Superior temporal gyrus (tissue), 1 donor: ENCODE results near the gene TTC22.

Source experiments
- DNase-seq: peaks from one replicate; pipeline ENCODE4 v3.0.0-alpha.2; 2016; ENCODE audit errors: extremely low spot score

TTC22 gene

DNA sequence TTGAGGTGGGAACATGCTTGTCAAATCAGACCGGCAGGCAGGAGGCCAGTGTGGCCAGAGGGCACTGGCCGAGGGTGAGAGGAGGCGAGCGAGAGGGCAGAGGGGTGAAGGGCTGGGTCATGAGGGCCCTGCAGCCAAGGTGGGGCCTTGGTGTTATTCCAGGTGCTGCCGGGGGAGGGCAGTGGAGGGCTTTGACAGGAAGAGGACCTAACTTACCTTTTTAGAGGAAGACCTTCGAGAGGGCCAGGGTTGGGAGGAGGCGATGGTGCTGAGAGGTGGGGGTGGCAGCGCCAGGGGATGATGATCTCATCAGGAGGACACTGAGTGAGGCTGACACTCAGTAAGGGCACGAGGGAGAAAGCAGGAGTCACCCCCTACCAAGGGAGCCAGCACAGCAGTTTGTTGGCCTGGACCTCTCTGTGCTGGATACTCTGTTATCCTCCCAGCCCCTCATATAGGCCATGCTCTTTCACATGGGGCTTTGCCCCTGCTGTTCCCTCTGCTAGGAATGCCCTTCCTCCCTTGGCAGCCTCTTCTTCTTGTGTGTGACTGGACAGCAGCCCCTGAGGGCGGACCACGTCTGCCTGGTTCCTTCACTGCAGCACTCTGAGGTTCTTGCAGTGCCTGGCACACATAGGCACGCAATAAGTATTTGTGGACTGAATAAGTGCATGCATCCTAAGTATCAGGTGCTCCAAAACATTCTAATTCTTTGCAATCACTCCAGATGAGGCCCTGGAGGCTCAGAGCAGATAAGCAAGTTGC is 7.5 kb upstream of the TTC22 start:
- no peak for DNase-seq

DNA sequence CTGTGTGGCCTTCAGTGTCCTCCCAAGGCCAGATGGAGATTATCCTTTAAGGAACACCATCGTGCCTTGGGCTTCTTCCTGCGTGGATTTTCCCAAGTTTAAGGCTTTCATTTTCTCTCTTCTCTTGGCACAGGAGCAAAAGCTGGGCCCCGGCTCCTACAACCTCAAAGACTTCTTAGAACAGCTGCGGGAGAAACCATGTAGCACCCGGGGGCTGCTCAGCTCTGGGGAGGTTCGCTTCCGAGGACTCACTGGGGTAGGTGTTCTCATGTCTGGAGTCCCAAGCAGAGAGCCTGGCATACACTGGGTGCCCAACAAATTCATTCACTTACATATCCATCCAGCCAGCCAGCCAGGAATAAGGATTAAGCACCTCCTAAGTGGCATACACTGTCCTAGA is 6.6 kb upstream of the TTC22 start:
- no peak for DNase-seq

DNA sequence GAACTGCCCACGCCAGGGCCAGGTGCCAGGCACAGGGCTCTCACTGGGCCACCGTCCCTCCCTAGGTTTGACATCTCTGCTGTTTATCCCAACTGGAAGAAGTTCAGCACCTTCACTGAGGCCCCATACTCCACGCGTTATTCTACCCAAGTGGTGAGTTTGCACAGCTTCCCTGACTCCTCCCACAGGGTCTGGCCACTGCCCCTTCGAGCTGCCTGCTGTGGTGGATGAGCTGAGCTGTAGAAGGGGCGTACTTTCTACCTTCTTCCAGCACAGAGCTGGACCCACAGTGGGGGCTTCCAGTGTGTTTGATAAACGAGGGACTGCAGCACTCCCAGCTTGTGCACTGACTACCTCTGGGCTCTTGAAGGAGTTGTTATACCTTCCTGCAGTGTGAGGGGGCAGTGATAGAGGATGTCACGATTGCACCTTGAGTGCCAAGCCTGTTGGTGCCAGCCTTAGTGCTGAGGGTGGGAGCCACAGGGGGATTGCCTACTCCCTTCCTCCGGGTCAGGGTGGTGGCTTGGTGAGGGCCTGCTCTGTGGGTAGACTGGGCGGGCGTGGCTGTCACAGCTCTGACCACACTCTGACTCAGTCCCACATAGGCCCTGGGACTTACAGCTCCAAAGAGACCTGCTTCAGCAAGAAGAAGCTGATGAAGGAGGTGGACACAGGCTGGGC is 5.9 kb upstream of the TTC22 start:
- no peak for DNase-seq

DNA sequence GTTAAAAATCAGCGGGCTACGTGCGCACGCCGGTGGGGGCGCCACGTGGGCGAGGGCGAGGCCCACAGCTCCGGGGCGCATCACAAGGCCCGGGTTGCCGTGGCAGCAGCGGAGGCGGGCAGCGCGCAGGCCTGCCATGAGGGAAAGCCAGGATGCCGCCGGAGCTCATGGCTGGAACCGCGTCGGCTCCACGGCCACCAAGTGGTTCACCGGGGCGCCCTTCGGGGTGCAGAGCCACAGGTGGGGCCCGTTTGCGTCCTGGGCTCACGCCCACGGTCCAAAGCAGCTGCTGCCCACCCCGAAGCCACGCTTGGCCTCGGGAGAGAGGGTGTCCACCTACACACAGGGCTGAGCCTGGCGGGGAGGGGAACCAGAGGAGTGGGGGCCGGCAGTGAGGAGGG is 4.9 kb upstream of the TTC22 start:
- no peak for DNase-seq

DNA sequence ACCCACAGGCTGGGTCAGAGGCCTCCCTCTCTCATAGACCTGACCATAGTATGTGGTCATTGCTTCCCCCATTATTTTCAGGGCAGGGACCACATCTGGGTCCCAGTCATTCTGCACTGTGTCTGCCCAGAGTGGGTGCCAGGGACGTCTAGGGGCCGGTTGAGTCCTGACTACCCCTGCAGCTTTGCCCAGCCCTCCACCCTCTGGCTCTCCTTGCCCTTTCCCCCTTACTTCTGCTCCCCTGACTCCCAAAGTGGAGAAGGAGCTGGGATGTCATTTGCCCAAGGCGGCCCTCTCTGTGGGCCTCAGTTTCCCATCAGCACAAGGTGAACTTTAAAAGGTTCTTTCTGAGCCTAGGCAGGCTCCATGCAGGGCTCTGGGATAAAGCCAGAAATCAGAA is 4.3 kb upstream of the TTC22 start:
- no peak for DNase-seq

DNA sequence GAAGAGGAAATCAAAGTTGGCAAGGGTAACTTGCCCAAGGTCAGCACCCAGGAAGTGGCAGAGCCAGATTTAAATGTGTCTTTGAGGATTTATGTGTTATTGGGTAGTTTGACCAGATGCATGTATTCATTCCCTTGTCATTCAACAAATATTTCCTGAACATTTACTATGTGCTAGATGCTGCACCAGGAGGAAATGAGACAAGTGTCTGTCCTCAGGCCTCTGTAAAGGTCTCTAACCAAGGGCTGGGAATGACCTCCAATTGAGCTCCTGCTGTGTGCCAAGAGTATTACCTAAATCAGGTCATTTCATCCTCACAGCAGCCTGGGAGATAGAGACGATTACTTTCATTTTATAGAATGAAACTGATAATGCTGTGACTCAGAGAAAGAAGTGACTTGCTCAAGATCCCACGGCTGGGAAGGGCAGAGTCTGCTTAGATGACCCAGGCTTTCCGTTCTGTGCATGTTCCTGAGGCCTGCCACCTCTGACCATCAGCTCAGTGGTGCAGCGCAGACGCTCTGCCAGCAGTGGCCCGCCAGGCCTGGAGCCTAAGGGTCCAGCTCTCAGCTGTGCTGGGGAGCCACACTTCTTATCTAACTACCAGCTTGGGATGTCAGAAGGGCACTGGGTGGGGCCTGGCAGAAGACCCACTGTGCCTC is 3.5 kb upstream of the TTC22 start:
- no peak for DNase-seq

DNA sequence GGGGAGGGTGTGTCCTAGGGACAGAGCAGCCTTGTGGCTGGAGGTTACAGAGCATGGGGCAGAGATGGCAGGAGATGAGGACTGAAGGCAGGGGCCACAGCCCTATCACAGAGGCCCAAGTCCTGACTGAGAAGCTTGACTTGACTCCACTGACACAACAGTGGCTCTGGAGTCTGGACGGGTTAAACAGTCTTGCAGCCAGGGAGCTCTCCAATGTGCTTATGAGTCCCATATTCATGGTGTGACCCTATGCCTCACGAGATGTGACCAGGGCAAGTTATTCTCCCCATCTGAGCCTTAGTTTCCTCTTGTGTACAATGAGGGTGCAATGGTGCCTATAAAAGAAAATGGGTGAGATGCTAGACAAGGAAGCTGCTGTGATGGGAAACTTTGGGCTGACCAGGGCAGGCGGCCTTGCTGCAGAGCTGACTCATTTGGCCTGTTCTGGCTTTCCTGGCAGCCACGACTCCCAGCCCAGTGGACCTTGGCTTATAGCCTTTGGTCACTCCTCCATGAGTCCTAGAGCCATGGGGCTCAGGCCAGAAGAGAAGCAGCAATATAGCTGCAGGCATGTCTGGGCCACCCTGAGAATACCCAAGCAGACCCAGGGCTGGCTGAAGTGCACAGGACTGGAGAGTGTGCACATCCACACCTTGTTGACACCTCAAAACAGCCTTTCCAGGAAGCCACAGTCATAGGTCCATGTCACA is 2.8 kb upstream of the TTC22 start:
- no peak for DNase-seq

DNA sequence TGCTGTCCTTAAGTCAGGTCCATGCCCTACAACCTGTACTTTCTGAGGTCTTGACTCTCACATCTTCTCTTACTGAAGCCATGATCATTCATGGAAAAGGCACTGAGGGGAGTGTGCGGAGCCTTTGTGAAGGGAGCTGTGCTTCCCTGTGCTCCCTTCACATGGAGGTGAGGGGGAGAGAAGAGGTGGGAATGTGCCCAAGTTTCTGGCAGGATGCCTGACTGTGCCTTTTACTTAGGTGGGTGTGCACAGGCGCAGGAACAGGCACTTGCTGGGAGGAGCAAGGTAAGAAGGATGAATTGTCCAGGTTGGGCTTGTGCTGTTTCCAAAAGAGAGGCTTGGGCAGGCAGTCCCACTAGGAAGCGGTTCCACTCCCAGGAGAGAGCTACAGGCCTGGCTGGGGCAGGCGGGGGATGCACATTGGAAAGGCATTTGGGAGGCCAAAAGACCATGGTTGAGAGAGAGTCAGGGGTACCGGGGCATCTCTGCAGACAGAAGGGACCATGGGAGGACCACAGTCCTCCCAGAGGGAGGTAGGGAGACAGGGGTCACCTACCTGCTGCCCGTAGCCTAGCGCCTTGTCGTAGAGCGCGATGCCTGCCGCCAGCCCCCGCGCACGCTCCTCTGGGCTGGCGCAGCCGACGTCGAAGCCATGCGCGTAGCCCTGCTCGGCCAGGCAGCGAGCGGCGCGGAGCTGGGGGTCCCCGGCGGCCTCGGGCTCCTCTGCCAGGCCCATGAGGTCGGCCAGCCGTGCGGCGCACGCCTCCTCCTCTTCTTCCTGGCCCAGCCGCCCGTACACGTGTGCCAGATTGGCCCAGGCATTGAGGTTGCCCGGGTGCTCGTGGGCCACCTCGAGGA is 853 bp downstream of the TTC22 start:
- no peak for DNase-seq

DNA sequence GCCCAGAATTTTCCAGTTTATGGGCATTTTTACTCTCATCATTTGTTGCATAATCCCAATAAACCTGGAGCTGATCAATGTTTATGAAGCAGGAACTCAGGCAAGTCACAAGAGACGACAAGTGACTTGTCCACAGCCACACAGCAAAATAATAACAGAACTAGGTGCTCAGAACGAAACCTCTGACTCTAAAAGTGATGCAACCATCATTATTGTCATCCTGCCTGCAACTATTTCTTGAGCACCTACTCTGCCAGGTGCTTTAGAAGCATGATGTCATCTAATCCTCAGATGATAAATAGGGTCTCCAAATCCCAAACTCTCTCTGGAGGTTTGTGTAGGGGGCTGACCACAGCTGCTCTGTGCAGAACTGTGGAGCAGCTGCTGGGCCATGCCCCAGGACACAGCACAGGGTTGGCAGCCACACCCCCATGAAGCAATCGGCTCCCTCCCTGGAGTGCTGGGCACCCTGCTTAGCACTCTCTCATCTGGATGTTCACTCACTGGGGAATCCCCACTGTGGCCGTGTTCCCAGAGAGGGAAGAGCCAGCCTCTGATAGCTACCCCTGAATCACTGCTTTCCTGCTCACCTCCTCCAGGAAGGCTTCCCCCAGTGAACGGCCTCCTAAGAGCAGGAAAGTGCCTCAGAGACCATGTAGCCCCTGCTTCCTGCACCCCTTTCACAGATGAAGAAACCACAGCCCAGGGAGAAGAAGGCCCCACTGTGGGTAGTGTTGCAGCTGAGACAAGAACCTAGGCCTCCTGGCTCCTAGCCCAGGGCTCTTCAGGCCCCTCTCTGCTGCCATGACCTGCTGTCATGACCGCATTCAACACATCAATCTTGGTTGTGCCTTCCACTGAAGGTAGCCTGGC is 2.1 kb downstream of the TTC22 start:
- DNase-seq: no peak

GRCh38 chr1:54798206-54798605 is 2.9 kb downstream of the TTC22 start:
- no peak for DNase-seq

DNA sequence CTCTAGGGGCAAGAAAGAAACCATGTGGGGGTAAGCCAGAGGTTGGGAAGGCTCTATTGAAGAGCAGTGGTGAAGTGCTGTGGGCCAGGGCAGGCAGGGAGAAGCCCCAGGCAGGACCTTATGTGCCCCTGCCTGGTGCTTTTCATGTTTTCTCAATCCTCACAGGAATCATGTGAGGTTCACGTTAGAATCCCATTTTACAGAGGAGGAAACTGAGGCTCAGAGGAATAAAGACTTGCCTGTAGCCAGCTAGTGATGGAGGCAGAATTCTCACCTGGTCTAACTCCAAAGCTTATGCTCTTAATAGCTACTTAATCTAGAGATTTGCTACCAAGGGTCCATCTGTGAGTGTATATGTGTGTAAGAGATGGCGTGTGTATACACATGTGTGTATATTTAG is 4.2 kb downstream of the TTC22 start:
- DNase-seq: no peak

DNA sequence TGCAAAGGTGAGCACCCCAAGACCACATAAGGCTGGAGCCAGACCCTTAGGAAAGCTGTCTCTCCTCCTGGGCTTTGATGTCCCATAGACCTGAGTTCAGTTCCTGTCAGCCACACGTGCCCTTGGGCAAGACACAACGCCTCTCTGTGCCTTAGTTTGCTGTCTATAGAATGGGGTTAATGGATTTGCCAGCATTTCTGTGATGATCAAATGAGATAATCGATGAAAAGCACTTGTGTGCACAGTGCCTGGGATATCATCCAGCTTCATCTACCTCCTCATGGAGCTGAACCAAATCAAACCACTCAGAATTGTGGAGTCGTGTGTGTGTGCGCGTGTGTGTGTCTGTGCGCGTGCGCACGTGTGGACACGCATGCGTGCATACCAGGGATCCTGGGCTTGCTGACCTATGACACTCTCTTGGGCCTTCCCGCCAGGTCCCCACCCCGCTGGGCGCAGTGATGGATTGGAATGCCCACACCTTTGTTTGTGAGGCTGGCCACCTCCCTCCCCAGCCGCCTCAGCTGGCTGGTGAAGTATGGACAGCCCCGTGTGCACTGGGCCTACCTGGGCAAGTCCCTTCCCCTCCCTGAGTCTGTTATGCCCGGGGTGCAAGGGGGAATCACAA is 5.2 kb downstream of the TTC22 start:
- no peak for DNase-seq

GRCh38 chr1:54795356-54795665 is 5.8 kb downstream of the TTC22 start:
- DNase-seq: peak; percentile 15

DNA sequence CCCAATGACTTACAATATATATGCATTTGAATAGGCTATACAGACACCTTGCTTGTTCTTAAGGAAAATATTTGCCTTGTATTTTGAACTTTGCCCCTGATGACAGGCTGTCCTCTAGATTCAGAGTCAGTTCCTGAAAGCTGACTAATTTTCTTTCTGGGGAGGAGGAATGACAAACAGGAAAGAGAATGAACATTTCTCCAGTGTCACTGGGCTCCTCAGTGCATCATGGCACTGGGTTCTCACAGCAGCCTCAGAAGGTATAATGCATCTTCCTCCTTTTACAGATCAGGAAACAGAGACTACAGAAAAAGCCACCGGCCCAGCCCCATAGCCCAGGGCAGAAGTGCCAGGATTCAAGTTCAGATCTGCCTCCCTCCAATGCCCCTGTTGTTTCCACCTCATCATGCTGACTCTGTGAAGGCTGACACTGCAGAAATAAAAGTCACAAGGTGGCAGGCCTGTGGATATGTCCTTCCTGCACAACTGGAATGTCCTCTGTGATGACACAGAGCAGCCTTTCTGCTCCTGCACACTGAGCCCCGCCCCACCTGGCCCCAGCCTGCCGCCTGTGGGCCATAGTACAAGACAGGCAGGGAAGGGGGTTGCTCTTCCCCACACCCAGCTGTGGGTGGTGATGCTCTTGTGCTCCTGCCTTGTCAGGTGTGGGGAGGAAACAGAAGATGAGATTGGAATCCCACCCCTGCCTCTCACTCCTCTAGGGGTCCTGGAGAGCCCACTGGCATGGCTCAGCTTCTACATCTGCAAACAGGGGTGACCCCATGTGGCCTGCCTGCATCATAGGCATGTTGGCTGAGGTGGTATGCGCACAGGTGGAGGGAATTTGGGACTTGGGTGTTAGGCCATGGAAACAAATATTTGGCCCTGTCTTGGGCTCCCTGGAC is 6.4 kb downstream of the TTC22 start:
- no peak for DNase-seq

- DNase-seq: peak; percentile 24
Observed at GRCh38 chr1:54792686-54793282, 8.3 kb downstream of the TTC22 start.

GRCh38 chr1:54791880-54792522 is 9.1 kb downstream of the TTC22 start:
- DNase-seq: no peak

DNA sequence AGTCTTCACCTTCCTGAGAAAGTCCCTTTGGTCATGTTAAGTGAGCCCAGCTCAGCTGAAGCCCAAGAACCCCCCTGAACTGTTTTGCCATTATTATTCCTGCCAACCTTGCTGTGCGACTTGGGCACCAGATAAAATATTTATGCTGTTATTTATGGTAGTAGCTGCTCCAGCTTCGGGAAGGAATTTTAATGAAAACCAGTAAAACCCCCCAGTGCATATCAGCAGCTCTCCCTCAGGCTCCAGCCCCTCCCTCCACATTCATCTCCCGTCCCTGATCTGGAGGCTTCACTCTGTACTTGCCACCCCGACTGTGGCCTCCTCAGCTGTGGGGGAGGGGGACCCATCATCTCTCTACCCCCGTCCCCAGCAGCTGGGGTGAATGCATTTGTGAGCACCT is 12.7 kb downstream of the TTC22 start:
- no peak for DNase-seq

GRCh38 chr1:54787604-54788003 is 13.5 kb downstream of the TTC22 start:
- DNase-seq: no peak
